ENCODE results near the gene EHD2.
"Not testable (repeated sequence)": the region's sequence is repeated elsewhere in the genome, so short reads cannot be mapped to it uniquely, and the experiment has no call there.

The EHD2 gene

GRCh38 chr19:47754206-47755064, 41.2 kb downstream of the EHD2 start:
- DNase-seq = no peak

- no peak for DNase-seq
These were observed 42.0 kb downstream of the EHD2 start for GRCh38 chr19:47755065-47755761.

- DNase-seq = no peak
These were observed 42.8 kb downstream of the EHD2 start for GRCh38 chr19:47755762-47756626.

GRCh38 chr19:47756627-47756929, 43.4 kb downstream of the EHD2 start:
- DNase-seq = no peak

- DNase-seq = no peak
These were observed 43.9 kb downstream of the EHD2 start for GRCh38 chr19:47756953-47757608.

- DNase-seq = no peak
These were observed 44.6 kb downstream of the EHD2 start for GRCh38 chr19:47757617-47758442.

GRCh38 chr19:47758443-47758804, 45.2 kb downstream of the EHD2 start:
- no peak for DNase-seq

- no peak for DNase-seq
These were observed 47.4 kb downstream of the EHD2 start for GRCh38 chr19:47760632-47760999.

GRCh38 chr19:47761566-47761965, 48.3 kb downstream of the EHD2 start:
- DNase-seq = no peak

GRCh38 chr19:47762151-47762550, 48.9 kb downstream of the EHD2 start:
- DNase-seq = no peak

GRCh38 chr19:47762615-47763308, 49.5 kb downstream of the EHD2 start:
- DNase-seq = no peak

- DNase-seq = not testable (repeated sequence)
These were observed 51.5 kb downstream of the EHD2 start for GRCh38 chr19:47764705-47765104.

- peak; percentile 50 for DNase-seq
These were observed 52.5 kb downstream of the EHD2 start for GRCh38 chr19:47765523-47766358.

GRCh38 chr19:47766359-47766620, 53.1 kb downstream of the EHD2 start:
- DNase-seq = no peak

- peak; percentile 23 for DNase-seq
These were observed 53.4 kb downstream of the EHD2 start for GRCh38 chr19:47766670-47767069.

GRCh38 chr19:47767349-47767748, 54.1 kb downstream of the EHD2 start:
- no peak for DNase-seq

GRCh38 chr19:47768604-47769003, 55.4 kb downstream of the EHD2 start:
- no peak for DNase-seq

GRCh38 chr19:47769534-47769933, 56.3 kb downstream of the EHD2 start:
- DNase-seq = no peak

GRCh38 chr19:47771291-47771690, 58.1 kb downstream of the EHD2 start:
- DNase-seq = not testable (repeated sequence)

- DNase-seq = no peak
These were observed 63.3 kb downstream of the EHD2 start for GRCh38 chr19:47776568-47776967.
